Neural cell (in vitro differentiated cells): ENCODE data around the gene SCAANT1. TPM values are rescaled to one million over a fixed set of nuclear protein-coding genes. Genes with fewer than 3 reads are reported as not detected.

Experiments
- H2AFZ ChIP-seq: fragments of 200-600, 300-800 bp; sonication (generic), shearing (Covaris generic); 2 replicates; pipeline ENCODE4 v1.6.0; 2014; ENCODE audit warnings: low read depth, mild to moderate bottlenecking, antibody characterized with exemption, low read length, moderate library complexity
- H3F3A ChIP-seq: fragments of 200-600 bp; shearing (Covaris generic); 2 replicates; pipeline ENCODE4 v1.6.1; 2016; ENCODE audit warnings: mild to moderate bottlenecking, moderate library complexity, mixed read lengths, antibody characterized with exemption, low read length; ENCODE audit not compliant: insufficient read depth, poor library complexity, severe bottlenecking
- H3K27ac ChIP-seq: fragments of 200-600, 300-800 bp; sonication (generic), shearing (Covaris generic); 2 replicates; pipeline ENCODE4 v1.5.1; 2014; ENCODE audit warnings: mild to moderate bottlenecking, low read length, moderate library complexity
- H3K27me3 ChIP-seq: fragments of 300-800, 200-600 bp; sonication (generic), shearing (Covaris generic); 2 replicates; pipeline ENCODE4 v1.6.0; 2014; ENCODE audit warnings: mild to moderate bottlenecking, low read depth, low read length, moderate library complexity; ENCODE audit not compliant: insufficient read depth
- H3K36me3 ChIP-seq: fragments of 300-800, 200-600 bp; sonication (generic), shearing (Covaris generic); 2 replicates; pipeline ENCODE4 v1.5.1; 2014; ENCODE audit warnings: mild to moderate bottlenecking, antibody characterized with exemption, low read length, moderate library complexity; ENCODE audit not compliant: insufficient read depth
- H3K4me2 ChIP-seq: fragments of 300-800, 200-600 bp; sonication (generic), shearing (Covaris generic); 2 replicates; pipeline ENCODE4 v1.6.0; 2014; ENCODE audit warnings: mild to moderate bottlenecking, low read length
- H3K4me3 ChIP-seq: fragments of 300-800, 200-600 bp; sonication (generic), shearing (Covaris generic); 2 replicates; pipeline ENCODE4 v1.5.1; 2014; ENCODE audit warnings: mild to moderate bottlenecking, low read length, moderate library complexity
- H3K79me2 ChIP-seq: fragments of 200-600 bp; shearing (Covaris generic); replicated peaks from 2 replicates; pipeline ENCODE4 v1.6.0; 2014; ENCODE audit warnings: mild to moderate bottlenecking, low read length, moderate library complexity; ENCODE audit not compliant: insufficient read depth
- H3K9ac ChIP-seq: fragments of 300-800, 200-600 bp; sonication (generic), shearing (Covaris generic); 2 replicates; pipeline ENCODE4 v1.6.1; 2016; ENCODE audit warnings: mild to moderate bottlenecking, low read length, mixed read lengths
- H3K9me2 ChIP-seq: fragments of 200-600 bp; shearing (Covaris generic); 2 replicates; pipeline ENCODE4 v1.6.1; 2016; ENCODE audit warnings: mild to moderate bottlenecking, low read length, mixed read lengths; ENCODE audit not compliant: insufficient read depth
- H3K9me3 ChIP-seq: fragments of 200-600, 300-800 bp; sonication (generic), shearing (Covaris generic); 2 replicates; pipeline ENCODE4 v1.6.1; 2016; ENCODE audit warnings: mild to moderate bottlenecking, mixed run types, low read length, moderate library complexity, mixed read lengths
- H4K20me1 ChIP-seq: fragments of 200-600 bp; shearing (Covaris generic); 2 replicates; pipeline ENCODE4 v1.6.1; 2016; ENCODE audit warnings: mild to moderate bottlenecking, mixed run types; ENCODE audit not compliant: insufficient read depth
- CTCF ChIP-seq: fragments of 450-650 bp; IDR thresholded peaks from 2 replicates; pipeline ENCODE4 v1.5.1; 2014; ENCODE audit warnings: antibody characterized with exemption, mild to moderate bottlenecking, moderate library complexity; ENCODE audit not compliant: poor library complexity, severe bottlenecking
- EP300 ChIP-seq: fragments of 450-650 bp; conservative IDR thresholded peaks from 2 replicates; pipeline ENCODE4 v1.6.1; 2014; ENCODE audit warnings: antibody characterized with exemption, mild to moderate bottlenecking, moderate library complexity; ENCODE audit not compliant: poor library complexity, severe bottlenecking
- EZH2 ChIP-seq: fragments of 200-600, 300-800 bp; shearing (Covaris generic), sonication (generic); IDR thresholded peaks from 2 replicates; pipeline ENCODE4 v1.6.1; 2014; ENCODE audit warnings: antibody characterized with exemption, low read length, borderline replicate concordance, mild to moderate bottlenecking; ENCODE audit not compliant: insufficient read depth, poor library complexity, severe bottlenecking
- MXI1 ChIP-seq: fragments of 450-650 bp; conservative IDR thresholded peaks from 2 replicates; pipeline ENCODE4 v1.6.1; 2014; ENCODE audit warnings: antibody characterized with exemption, mild to moderate bottlenecking; ENCODE audit not compliant: poor library complexity, severe bottlenecking
- POLR2AphosphoS5 ChIP-seq: IDR thresholded peaks from 2 replicates; pipeline ENCODE4 v1.6.1; 2012
- RAD21 ChIP-seq: fragments of 450-650 bp; conservative IDR thresholded peaks from 2 replicates; pipeline ENCODE4 v1.6.1; 2014; ENCODE audit warnings: antibody characterized with exemption, mild to moderate bottlenecking, moderate library complexity
- REST ChIP-seq: IDR thresholded peaks from 2 replicates; pipeline ENCODE4 v1.6.1; 2012; ENCODE audit warnings: borderline replicate concordance
- TAF1 ChIP-seq: IDR thresholded peaks from 2 replicates; pipeline ENCODE4 v1.6.1; 2012; ENCODE audit warnings: low read depth
- polyA plus RNA-seq: library from polyadenylated mRNA; depleted of rRNA; stranded (reverse); fragments of >200 nt; gene quantifications from 2 replicates; pipeline ENCODE4 v1.2.3, GENCODE V29; 2014

The SCAANT1 gene
- polyA plus RNA-seq, 1 donor from 2014 or later = not detected

GRCh38 chr3:63886858-63887257, 25.3 kb downstream of the SCAANT1 start:
- no peak for TF ChIP-seq REST
- TF ChIP-seq TAF1 = no peak
- no peak for TF ChIP-seq CTCF
- TF ChIP-seq EP300 = no peak
- no peak for TF ChIP-seq RAD21
- TF ChIP-seq POLR2AphosphoS5 = no peak
- Histone ChIP-seq H3K36me3 (no peaks in the 10 kb centered on the region), H3K27me3 (no peaks in the 10 kb centered on the region), H3K9me3 (no peaks in the 10 kb centered on the region), H3K27ac (no peak overlapping the region), H3F3A (no peaks in the 10 kb centered on the region), H3K79me2 (no peaks in the 10 kb centered on the region), H2AFZ (no peak overlapping the region), H3K9ac (no peak overlapping the region), H3K4me2 (no peak overlapping the region), H3K9me2 (no peaks in the 10 kb centered on the region), H3K4me3 (no peak overlapping the region), H4K20me1 (no peaks in the 10 kb centered on the region)

- no peaks in the 10 kb centered on the region for H3K9me3 ChIP-seq
- H4K20me1 ChIP-seq = no peaks in the 10 kb centered on the region
- H3K4me2 ChIP-seq = no peak overlapping the region
- H3K9ac ChIP-seq = no peak overlapping the region
- H3K9me2 ChIP-seq = no peaks in the 10 kb centered on the region
- H2AFZ ChIP-seq = no peak overlapping the region
- TF ChIP-seq REST = no peak
- no peak for TF ChIP-seq EP300
- TF ChIP-seq CTCF = no peak
- no peak for TF ChIP-seq MXI1
- TF ChIP-seq EZH2 = no peak
- H3K79me2 ChIP-seq = no peaks in the 10 kb centered on the region
- no peak overlapping the region for H3K27ac ChIP-seq
- H3K4me3 ChIP-seq = no peak overlapping the region
- H3F3A ChIP-seq = no peaks in the 10 kb centered on the region
- no peaks in the 10 kb centered on the region for H3K27me3 ChIP-seq
- H3K36me3 ChIP-seq = no peaks in the 10 kb centered on the region
These were observed 31.5 kb downstream of the SCAANT1 start for GRCh38 chr3:63880653-63881052.
